ENCODE results near the gene PLA2G4A. TPM values are rescaled to one million over a fixed set of nuclear protein-coding genes. Genes with fewer than 3 reads are reported as not detected.

PLA2G4A gene
- total and polyA plus RNA-seq, 2 experiments from 2014 or later: 1.1 to 3.8 TPM

- TF ChIP-seq ZNF462 (CRISPR knock-in tag; IDR thresholded peaks at IDR 0.05) (no peak), STAT1 (IDR thresholded peaks at IDR 0.05; ENCODE audit: unreplicated experiment) (no peak), POLR2AphosphoS5 (IDR thresholded peaks at IDR 0.05; ENCODE audit: low read depth) (no peak), CREB1 (CRISPR knock-in tag; IDR thresholded peaks at IDR 0.05; ENCODE audit: low read depth) (no peak)
These were observed 16.9 kb upstream of the PLA2G4A start (continued) for GRCh38 chr1:186811892-186812291.

- Mint-ChIP-seq H3K9me3 (no peaks in the 10 kb centered on the region), H3K4me1 (peaks cover 3% of the 10 kb centered on the region; the same call in 1 of the 3 replicates), H3K36me3 (ENCODE audit: low read depth) (no peaks in the 10 kb centered on the region), H3K4me3 (no peak overlapping the region), H3K27ac (no peak overlapping the region), H3K27me3 (ENCODE audit: insufficient read depth, low read depth, poor library complexity) (no peaks in the 10 kb centered on the region)
- Histone ChIP-seq H3K27ac (ENCODE audit: low read depth) (no peak overlapping the region), H3K9me2 (ENCODE audit: insufficient read depth) (no peaks in the 10 kb centered on the region), H3K36me3 (ENCODE audit: insufficient read depth) (no peaks in the 10 kb centered on the region), H4K20me1 (replicated peaks; ENCODE audit: insufficient read depth) (no peaks in the 10 kb centered on the region), H2AFZ (no peak overlapping the region), H3K79me2 (replicated peaks; ENCODE audit: insufficient read depth) (no peaks in the 10 kb centered on the region), H3F3A (replicated peaks; ENCODE audit: low read depth) (no peaks in the 10 kb centered on the region), H3K4me2 (no peak overlapping the region), H3K4me1 (ENCODE audit: insufficient read depth) (no peaks in the 10 kb centered on the region), H3K4me3 (no peak overlapping the region), H3K27me3 (ENCODE audit: insufficient read depth) (no peaks in the 10 kb centered on the region)
- DNase-seq (ENCODE audit: low spot score) (no peak), ATAC-seq (no peak)
- no peak for TF ChIP-seq ZNF114 (CRISPR knock-in tag; IDR thresholded peaks at IDR 0.05)
- TF ChIP-seq STAT1 (IDR thresholded peaks at IDR 0.05; ENCODE audit: unreplicated experiment): no peak
- no peak for TF ChIP-seq EZH2 (IDR thresholded peaks at IDR 0.05; ENCODE audit: low read depth, unreplicated experiment)
- no peak for TF ChIP-seq POLR2AphosphoS5 (IDR thresholded peaks at IDR 0.05; ENCODE audit: low read depth)
- no peak for TF ChIP-seq EZH2phosphoT487 (IDR thresholded peaks at IDR 0.05; ENCODE audit: unreplicated experiment)
- TF ChIP-seq CREB1 (CRISPR knock-in tag; IDR thresholded peaks at IDR 0.05; ENCODE audit: low read depth): no peak
- TF ChIP-seq ZNF462 (CRISPR knock-in tag; IDR thresholded peaks at IDR 0.05): no peak
- TF ChIP-seq ZNF331 (CRISPR knock-in tag; IDR thresholded peaks at IDR 0.05; ENCODE audit: low read depth): no peak
- no peak for TF ChIP-seq JUNB (IDR thresholded peaks at IDR 0.05; ENCODE audit: unreplicated experiment)
- no peak for TF ChIP-seq NANOG (IDR thresholded peaks at IDR 0.05; ENCODE audit: borderline replicate concordance)
These were observed 16.2 kb upstream of the PLA2G4A start for GRCh38 chr1:186812570-186812969.
